Measurements from ENCODE around the gene YRDC. TPM values are rescaled to one million over a fixed set of nuclear protein-coding genes. Genes with fewer than 3 reads are reported as not detected.

The YRDC gene
- total and polyA plus RNA-seq, 2 donors from 2014 or later: 9.0 to 11.0 TPM

GRCh38 chr1:37809942-37810341, 1.9 kb upstream of the YRDC start:
- DNase-seq (no peak), FAIRE-seq (no peak)
- H3K9me3 ChIP-seq (ENCODE audit: control insufficient read depth in 2 of 3, insufficient read depth in 1 of 3, low read length in 3 of 3): no peaks in the 10 kb centered on the region
- intact Hi-C loops (cut with DNase I): no loop called here
- H3K4me1 ChIP-seq (ENCODE audit: control insufficient read depth in 2 of 3, insufficient read depth in 2 of 3, low read depth in 1 of 3, low read length in 3 of 3): peaks cover 0 to 17% (median 15%) of the 10 kb centered on the region in 3 donors
- H3K36me3 ChIP-seq (ENCODE audit: control insufficient read depth in 2 of 3, insufficient read depth in 3 of 3, low read length in 3 of 3): peaks cover 2 to 12% (median 11%) of the 10 kb centered on the region in 3 donors
- H3K9ac ChIP-seq (ENCODE audit: low read length in 3 of 3): no peak overlapping the region
- TF ChIP-seq, protein P1, sequence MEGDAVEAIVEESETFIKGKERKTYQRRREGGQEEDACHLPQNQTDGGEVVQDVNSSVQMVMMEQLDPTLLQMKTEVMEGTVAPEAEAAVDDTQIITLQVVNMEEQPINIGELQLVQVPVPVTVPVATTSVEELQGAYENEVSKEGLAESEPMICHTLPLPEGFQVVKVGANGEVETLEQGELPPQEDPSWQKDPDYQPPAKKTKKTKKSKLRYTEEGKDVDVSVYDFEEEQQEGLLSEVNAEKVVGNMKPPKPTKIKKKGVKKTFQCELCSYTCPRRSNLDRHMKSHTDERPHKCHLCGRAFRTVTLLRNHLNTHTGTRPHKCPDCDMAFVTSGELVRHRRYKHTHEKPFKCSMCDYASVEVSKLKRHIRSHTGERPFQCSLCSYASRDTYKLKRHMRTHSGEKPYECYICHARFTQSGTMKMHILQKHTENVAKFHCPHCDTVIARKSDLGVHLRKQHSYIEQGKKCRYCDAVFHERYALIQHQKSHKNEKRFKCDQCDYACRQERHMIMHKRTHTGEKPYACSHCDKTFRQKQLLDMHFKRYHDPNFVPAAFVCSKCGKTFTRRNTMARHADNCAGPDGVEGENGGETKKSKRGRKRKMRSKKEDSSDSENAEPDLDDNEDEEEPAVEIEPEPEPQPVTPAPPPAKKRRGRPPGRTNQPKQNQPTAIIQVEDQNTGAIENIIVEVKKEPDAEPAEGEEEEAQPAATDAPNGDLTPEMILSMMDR (IDR thresholded peaks at IDR 0.05; ENCODE audit: borderline replicate concordance, extremely low read depth, insufficient read depth): no peak
- no peak overlapping the region for H3K4me3 ChIP-seq (ENCODE audit: low read length in 3 of 3)
- no peak overlapping the region for H3K27ac ChIP-seq (ENCODE audit: low read depth in 2 of 2, low read length in 2 of 2)
- no peaks in the 10 kb centered on the region for H3K27me3 ChIP-seq (ENCODE audit: control insufficient read depth, insufficient read depth, low read length)

GRCh38 chr1:37808369-37809319, 636 bp upstream of the YRDC start:
- peaks cover 2 to 22% (median 20%) of the 10 kb centered on the region in 3 donors for H3K36me3 ChIP-seq (ENCODE audit: control insufficient read depth in 2 of 3, insufficient read depth in 3 of 3, low read length in 3 of 3)
- H3K9ac ChIP-seq (ENCODE audit: low read length in 3 of 3): peak overlapping the region in 2 of 3 donors; percentile 71 to 74
- peak overlapping the region; percentile 75 to 92 for H3K27ac ChIP-seq (ENCODE audit: low read depth in 2 of 2, low read length in 2 of 2)
- no peak for FAIRE-seq
- H3K4me3 ChIP-seq (ENCODE audit: low read length in 3 of 3): peak overlapping the region; percentile 56 to 92 (median 76)
- DNase-seq: peak in 4 of 5 donors; percentile 62 to 87 (median 82)
- TF ChIP-seq, protein P1 (IDR thresholded peaks at IDR 0.05; ENCODE audit: borderline replicate concordance, extremely low read depth, insufficient read depth): no peak
- intact Hi-C loops (cut with DNase I): no loop called here
- H3K4me1 ChIP-seq (ENCODE audit: control insufficient read depth in 2 of 3, insufficient read depth in 2 of 3, low read depth in 1 of 3, low read length in 3 of 3): peaks cover 0 to 17% (median 15%) of the 10 kb centered on the region in 3 donors
- H3K9me3 ChIP-seq (ENCODE audit: control insufficient read depth in 2 of 3, insufficient read depth in 1 of 3, low read length in 3 of 3): no peaks in the 10 kb centered on the region
- H3K27me3 ChIP-seq (ENCODE audit: control insufficient read depth, insufficient read depth, low read length): no peaks in the 10 kb centered on the region

GRCh38 chr1:37807220-37807554, 821 bp downstream of the YRDC start:
- Histone ChIP-seq H3K4me1 (ENCODE audit: control insufficient read depth in 2 of 3, insufficient read depth in 2 of 3, low read depth in 1 of 3, low read length in 3 of 3) (peaks cover 0 to 17% (median 15%) of the 10 kb centered on the region in 3 donors), H3K36me3 (ENCODE audit: control insufficient read depth in 2 of 3, insufficient read depth in 3 of 3, low read length in 3 of 3) (peaks cover 4 to 32% (median 29%) of the 10 kb centered on the region in 3 donors), H3K27ac (ENCODE audit: low read depth in 2 of 2, low read length in 2 of 2) (peak overlapping the region; percentile 10 to 54), H3K4me3 (ENCODE audit: low read length in 3 of 3) (peak overlapping the region; percentile 82 to 92 (median 88)), H3K9me3 (ENCODE audit: control insufficient read depth in 2 of 3, insufficient read depth in 1 of 3, low read length in 3 of 3) (no peaks in the 10 kb centered on the region), H3K9ac (ENCODE audit: low read length in 3 of 3) (peak overlapping the region; percentile 35 to 79 (median 62)), H3K27me3 (ENCODE audit: control insufficient read depth, insufficient read depth, low read length) (no peaks in the 10 kb centered on the region)
- FAIRE-seq (no peak), DNase-seq (peak in 1 of 5 donors; percentile 6)
- intact Hi-C loops (cut with DNase I): no loop called here
- TF ChIP-seq, protein P1 (IDR thresholded peaks at IDR 0.05; ENCODE audit: borderline replicate concordance, extremely low read depth, insufficient read depth): no peak
